ENCODE results near the gene HYAL3. TPM values are rescaled to one million over a fixed set of nuclear protein-coding genes. Genes with fewer than 3 reads are reported as not detected.

Gene HYAL3
- total and polyA plus RNA-seq, 2 donors from 2014 or later = 2.0 to 3.2 TPM

DNA sequence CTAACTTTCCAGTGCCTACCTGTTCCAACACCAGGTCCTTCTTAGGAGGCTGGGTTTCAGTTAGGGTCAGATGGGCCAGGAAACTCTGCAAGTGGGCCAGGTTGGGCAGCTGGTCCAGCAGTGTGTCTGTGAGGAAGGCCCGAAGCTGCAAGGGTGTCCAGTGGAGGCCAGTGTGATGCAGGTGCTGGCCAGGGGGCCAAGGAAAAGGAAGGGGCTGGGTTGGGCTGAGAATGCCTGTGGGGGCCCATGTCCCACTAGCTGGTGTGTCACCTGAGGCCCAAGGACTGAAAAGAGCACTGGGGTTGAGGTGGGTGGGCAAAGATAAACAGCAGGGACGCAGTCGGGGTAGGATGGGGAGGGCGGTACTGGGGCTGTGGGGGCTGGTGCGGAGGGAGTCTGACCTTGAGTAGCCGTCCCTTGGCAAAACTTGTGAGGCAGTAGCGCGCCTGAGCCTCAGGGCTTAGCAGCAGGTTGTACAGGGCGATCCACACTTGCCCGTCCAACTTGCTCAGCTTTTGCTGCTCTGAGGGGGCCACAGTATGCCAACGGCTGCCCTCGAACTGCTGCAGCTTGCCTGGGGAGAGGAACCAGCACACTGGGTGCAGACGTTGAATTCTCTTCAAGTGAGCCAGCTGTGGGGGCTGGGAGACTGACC lies 42.9 kb upstream of the HYAL3 start:
- TF ChIP-seq, protein P1, sequence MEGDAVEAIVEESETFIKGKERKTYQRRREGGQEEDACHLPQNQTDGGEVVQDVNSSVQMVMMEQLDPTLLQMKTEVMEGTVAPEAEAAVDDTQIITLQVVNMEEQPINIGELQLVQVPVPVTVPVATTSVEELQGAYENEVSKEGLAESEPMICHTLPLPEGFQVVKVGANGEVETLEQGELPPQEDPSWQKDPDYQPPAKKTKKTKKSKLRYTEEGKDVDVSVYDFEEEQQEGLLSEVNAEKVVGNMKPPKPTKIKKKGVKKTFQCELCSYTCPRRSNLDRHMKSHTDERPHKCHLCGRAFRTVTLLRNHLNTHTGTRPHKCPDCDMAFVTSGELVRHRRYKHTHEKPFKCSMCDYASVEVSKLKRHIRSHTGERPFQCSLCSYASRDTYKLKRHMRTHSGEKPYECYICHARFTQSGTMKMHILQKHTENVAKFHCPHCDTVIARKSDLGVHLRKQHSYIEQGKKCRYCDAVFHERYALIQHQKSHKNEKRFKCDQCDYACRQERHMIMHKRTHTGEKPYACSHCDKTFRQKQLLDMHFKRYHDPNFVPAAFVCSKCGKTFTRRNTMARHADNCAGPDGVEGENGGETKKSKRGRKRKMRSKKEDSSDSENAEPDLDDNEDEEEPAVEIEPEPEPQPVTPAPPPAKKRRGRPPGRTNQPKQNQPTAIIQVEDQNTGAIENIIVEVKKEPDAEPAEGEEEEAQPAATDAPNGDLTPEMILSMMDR (IDR thresholded peaks at IDR 0.05; ENCODE audit: borderline replicate concordance, extremely low read depth, insufficient read depth) = no peak
- H3K9ac ChIP-seq (ENCODE audit: low read length in 3 of 3) = no peak overlapping the region
- no peak overlapping the region for H3K4me3 ChIP-seq (ENCODE audit: low read length in 3 of 3)
- DNase-seq = peak in 2 of 5 donors; percentile 57 to 67
- intact Hi-C loops (cut with DNase I) = no loop called here
- H3K36me3 ChIP-seq (ENCODE audit: control insufficient read depth in 2 of 3, insufficient read depth in 3 of 3, low read length in 3 of 3) = no peaks in the 10 kb centered on the region
- peaks cover 2 to 16% (median 6%) of the 10 kb centered on the region in 3 donors for H3K4me1 ChIP-seq (ENCODE audit: control insufficient read depth in 2 of 3, insufficient read depth in 2 of 3, low read depth in 1 of 3, low read length in 3 of 3)
- no peak overlapping the region for H3K27ac ChIP-seq (ENCODE audit: low read depth in 2 of 2, low read length in 2 of 2)
- FAIRE-seq = no peak
- no peaks in the 10 kb centered on the region for H3K27me3 ChIP-seq (ENCODE audit: control insufficient read depth, insufficient read depth, low read length)
- no peaks in the 10 kb centered on the region for H3K9me3 ChIP-seq (ENCODE audit: control insufficient read depth in 2 of 3, insufficient read depth in 1 of 3, low read length in 3 of 3)

DNA sequence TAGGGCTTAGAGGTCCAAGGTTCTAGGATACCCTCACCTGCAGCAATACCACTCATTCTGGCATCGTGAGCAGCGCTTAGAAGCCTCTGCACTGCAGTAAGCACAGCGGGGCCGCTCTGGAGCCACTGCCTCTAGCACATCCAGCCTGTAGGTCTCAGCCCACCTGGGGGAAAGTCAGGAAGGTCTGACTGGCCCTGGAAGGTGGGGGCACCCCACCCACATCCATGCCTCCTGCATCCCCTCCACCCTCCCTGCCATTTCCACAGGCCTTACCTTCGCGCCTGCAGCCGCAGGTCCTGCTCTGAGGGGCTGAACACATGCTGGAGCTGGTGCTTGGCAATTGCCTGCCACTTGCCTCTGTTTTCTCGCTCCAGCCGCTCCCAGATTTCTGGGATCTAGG lies 42.3 kb upstream of the HYAL3 start:
- H3K36me3 ChIP-seq (ENCODE audit: control insufficient read depth in 2 of 3, insufficient read depth in 3 of 3, low read length in 3 of 3) = no peaks in the 10 kb centered on the region
- no peak overlapping the region for H3K9ac ChIP-seq (ENCODE audit: low read length in 3 of 3)
- no peak overlapping the region for H3K27ac ChIP-seq (ENCODE audit: low read depth in 2 of 2, low read length in 2 of 2)
- no peak for FAIRE-seq
- intact Hi-C loops (cut with DNase I) = no loop called here
- H3K4me1 ChIP-seq (ENCODE audit: control insufficient read depth in 2 of 3, insufficient read depth in 2 of 3, low read depth in 1 of 3, low read length in 3 of 3) = peaks cover 2 to 16% (median 6%) of the 10 kb centered on the region in 3 donors
- H3K4me3 ChIP-seq (ENCODE audit: low read length in 3 of 3) = no peak overlapping the region
- no peaks in the 10 kb centered on the region for H3K27me3 ChIP-seq (ENCODE audit: control insufficient read depth, insufficient read depth, low read length)
- TF ChIP-seq, protein P1 (IDR thresholded peaks at IDR 0.05; ENCODE audit: borderline replicate concordance, extremely low read depth, insufficient read depth) = no peak
- peak in 2 of 5 donors; percentile 57 to 71 for DNase-seq
- H3K9me3 ChIP-seq (ENCODE audit: control insufficient read depth in 2 of 3, insufficient read depth in 1 of 3, low read length in 3 of 3) = no peaks in the 10 kb centered on the region

DNA sequence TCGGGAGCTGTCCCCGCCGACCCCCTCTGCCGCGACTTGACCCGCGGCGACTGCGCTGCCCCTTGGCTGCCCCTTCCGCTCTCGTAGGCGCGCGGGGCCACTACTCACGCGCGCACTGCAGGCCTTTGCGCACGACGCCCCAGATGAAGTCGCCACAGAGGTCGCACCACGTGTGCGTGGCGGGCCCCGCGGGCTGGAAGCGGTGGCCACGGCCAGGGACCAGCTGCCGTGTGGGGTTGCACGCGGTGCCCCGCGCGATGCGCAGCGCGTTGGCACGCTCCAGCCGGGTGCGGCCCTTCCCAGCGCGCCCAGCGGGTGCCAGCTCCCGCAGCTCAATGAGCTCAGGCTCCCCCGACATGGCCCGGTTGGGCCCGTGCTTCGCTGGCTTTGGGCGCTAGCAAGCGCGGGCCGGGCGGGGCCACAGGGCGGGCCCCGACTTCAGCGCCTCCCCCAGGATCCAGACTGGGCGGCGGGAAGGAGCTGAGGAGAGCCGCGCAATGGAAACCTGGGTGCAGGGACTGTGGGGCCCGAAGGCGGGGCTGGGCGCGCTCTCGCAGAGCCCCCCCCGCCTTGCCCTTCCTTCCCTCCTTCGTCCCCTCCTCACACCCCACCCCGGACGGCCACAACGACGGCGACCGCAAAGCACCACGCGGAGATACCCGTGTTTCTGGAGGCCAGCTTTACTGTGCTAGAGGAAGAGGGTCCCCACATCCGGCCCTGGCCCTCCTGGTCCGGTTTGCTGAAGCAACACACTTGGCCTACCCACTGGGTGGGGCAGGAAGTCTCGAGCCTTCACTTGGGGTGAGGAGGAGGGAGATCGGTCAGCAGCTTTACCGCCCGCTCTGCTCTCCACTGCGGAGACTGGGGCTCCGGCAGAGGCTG lies 41.5 kb upstream of the HYAL3 start, which contains the start of gene RASSF1:
RASSF1 (minus strand) TSS at position 389 of the 882 bp plus-strand sequence; CDS start at position 358, 31 bp downstream.
- no peaks in the 10 kb centered on the region for H3K36me3 ChIP-seq (ENCODE audit: control insufficient read depth in 2 of 3, insufficient read depth in 3 of 3, low read length in 3 of 3)
- peaks cover 2 to 20% (median 11%) of the 10 kb centered on the region in 3 donors for H3K4me1 ChIP-seq (ENCODE audit: control insufficient read depth in 2 of 3, insufficient read depth in 2 of 3, low read depth in 1 of 3, low read length in 3 of 3)
- H3K9ac ChIP-seq (ENCODE audit: low read length in 3 of 3) = no peak within 1 kb of the TSS
- no peaks in the 10 kb centered on the region for H3K9me3 ChIP-seq (ENCODE audit: control insufficient read depth in 2 of 3, insufficient read depth in 1 of 3, low read length in 3 of 3)
- DNase-seq = peak; percentile 23 to 91 (median 64)
- no peak for FAIRE-seq
- H3K27me3 ChIP-seq (ENCODE audit: control insufficient read depth, insufficient read depth, low read length) = no peaks in the 10 kb centered on the region
- H3K4me3 ChIP-seq (ENCODE audit: low read length in 3 of 3) = peak within 1 kb of the TSS; percentile 21 to 47 (median 36)
- intact Hi-C loops (cut with DNase I) = no loop called here
- TF ChIP-seq, protein P1 (IDR thresholded peaks at IDR 0.05; ENCODE audit: borderline replicate concordance, extremely low read depth, insufficient read depth) = no peak
- H3K27ac ChIP-seq (ENCODE audit: low read depth in 2 of 2, low read length in 2 of 2) = peak within 1 kb of the TSS; percentile 61 to 75
